GM18519 (cell line): ENCODE results near the gene MVB12A.

Source experiments
- ATAC-seq: cut with Tn5 transposase; IDR thresholded peaks from one replicate; pipeline ENCODE4 v1.9.1; 2021; ENCODE audit warnings: mild to moderate bottlenecking, moderate library complexity; ENCODE audit not compliant: unreplicated experiment, low FRiP score

MVB12A gene

DNA sequence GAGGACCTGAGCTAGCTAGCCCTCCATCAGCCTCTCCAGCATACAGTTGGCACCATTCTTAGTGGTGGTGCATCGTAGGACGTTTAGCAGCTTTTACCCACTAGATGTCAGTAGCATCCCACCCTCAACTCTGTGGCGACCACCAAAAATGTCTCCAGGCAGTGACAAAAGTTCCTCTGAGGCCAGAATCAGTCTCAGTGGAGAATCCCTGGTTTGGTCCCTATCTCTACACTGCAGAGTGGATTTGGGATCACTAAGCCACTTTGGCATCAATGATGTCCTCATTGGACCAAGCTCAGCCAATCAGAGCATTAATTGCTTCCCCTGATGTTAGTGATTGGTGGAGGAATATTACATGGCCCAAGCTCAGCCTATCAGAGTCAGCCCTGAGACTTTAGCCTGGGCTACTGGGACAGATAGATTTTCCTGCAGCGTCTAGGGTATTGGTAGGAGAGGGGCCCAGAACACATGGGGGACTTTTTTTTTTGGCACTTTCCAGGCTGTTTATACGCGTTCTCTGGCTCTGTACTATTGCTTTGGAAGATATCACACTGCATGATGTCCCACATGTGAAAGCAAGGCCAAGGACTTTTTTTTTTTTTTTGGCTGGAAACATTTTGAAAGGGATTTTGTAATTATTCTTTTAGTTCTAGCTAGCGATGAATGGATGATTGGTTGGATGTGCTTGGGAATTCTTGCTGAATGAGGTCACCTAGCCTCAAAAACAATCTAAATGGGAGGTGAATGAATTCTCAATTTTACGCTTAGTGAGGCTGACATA is 21.6 kb downstream of the MVB12A start:
- ATAC-seq = no peak

DNA sequence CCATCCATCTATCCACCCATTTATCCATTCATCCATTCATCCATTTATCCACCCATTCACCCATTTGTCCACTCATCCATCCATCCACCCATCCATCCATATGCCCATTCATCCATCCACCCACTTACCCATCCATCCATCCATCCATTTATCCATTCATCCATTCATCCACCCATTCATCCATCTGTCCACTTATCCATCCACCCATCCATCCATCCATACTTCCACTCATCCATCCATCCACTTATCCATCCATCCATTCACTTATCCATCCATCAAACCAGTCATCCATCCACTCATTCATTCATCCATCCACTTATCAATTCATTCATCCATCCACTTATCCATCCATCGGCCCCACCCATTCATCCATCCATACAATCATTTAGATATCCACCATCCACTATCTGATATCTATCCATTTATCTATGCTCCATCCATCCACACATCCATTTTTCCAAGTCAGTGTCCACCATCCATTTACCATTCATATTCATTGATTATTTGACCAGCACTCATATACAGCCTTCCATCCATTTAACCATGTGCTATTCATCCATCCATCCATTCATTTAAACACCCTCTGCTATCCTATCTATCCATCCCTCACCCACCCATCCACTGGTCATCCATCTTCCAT is 25.8 kb downstream of the MVB12A start:
- no peak for ATAC-seq

- ATAC-seq = no peak
Observed at GRCh38 chr19:17447704-17448130, 27.9 kb downstream of the MVB12A start.

DNA sequence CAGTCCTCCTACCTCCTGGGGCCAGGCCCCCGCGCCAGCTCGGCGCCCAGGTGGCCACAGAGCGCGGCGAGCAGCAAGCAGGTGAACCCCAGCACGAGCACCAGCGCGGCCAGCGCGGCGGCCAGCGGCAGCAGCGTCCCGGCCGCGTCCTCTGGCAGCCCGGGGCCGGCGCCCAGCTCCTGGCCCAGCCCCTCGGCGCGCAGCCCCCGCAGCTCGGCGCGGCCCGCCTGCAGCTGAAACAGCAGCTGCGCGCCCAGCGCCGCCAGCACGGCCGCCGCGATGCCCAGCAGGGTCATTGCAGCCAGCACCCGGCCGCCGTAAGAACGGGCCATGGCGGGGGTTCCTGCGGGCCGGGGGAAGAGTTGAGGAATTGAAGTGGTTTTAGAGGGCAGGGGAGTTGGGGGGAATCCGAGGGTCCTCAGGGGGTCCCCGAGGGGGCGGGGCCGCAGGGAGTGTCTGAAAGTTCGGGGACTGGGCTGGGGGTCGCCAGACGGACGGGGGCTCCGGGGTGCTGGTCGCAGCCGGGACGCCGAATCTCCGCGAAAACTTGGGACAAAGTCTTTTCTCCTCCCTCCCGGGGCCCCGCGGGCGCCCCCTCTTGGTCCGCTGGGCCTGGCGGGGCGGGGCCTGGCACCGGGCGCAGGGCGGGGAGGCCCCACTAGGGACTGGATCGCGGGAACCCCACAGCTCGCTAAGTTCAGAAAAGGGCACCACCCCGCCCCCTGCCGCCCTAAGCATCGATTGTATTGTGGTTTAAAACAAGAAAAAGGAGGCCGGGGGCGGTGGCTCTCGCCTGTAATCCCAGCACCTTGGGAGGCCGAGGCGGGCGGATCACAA is 28.5 kb downstream of the MVB12A start, which contains the start of gene TMEM221:
TSS of gene TMEM221 (minus strand) at position 538 of the 837 bp plus-strand sequence. CDS start at position 332, 206 bp downstream.
- no peak for ATAC-seq

DNA sequence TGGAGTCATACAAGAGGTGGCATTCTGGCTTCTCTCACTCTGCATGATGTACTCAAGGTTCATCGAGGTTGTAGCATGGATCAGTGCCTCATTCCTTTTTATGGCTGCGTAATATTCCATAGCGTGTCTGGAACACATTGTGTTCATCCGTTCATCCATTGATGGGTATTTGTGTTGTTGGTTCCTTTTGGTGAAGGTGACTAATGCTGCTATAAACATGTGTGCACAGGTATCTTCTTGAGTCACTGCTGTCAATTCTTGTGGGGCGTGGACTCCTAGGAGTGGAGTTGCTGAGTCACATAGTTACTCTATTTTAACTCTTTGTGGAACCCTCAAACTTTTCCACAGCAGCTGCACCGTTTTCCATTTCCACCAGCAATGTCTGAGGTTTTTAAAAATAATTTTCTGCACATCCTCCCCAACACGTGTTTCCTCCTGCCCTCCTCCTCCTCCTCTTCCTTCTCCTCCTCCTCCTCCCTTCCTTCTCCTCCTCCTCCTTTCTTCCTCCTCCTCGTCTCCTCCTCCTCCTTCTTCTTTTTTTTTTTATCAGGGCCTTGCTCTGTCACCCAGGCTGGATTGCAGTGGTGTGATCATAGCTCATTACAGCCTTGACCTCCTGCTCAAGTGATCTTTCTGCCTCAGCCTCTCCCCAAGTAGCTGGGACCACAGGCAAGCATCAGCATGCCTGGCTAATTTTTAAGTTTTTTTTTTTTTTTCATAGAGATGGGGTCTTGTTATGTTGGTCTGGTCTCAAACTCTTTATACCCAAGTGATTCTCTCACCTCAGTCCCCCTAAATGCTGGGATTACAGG is 30.6 kb downstream of the MVB12A start:
- no peak for ATAC-seq

DNA sequence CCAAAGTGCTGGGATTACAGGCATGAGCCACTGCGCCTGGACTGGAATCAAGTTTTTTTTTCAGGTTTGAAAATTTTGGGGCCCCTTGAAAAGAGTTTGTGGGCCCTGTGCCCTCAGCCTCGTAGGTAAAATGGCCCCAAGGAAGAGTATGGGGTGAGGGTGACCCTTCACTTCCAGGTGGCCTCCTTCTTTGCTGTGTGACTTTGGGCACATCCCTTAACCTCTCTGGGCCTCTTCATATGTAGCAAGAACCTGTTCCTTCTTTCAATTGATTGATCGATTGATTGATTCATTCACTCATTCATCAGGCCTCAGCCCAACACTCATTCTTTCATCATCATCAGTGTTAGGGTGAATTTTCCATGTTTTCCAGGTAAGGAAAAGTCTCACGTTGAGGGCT is 32.0 kb downstream of the MVB12A start:
- no peak for ATAC-seq

GRCh38 chr19:17454576-17455071 is 34.8 kb downstream of the MVB12A start:
- ATAC-seq = no peak

DNA sequence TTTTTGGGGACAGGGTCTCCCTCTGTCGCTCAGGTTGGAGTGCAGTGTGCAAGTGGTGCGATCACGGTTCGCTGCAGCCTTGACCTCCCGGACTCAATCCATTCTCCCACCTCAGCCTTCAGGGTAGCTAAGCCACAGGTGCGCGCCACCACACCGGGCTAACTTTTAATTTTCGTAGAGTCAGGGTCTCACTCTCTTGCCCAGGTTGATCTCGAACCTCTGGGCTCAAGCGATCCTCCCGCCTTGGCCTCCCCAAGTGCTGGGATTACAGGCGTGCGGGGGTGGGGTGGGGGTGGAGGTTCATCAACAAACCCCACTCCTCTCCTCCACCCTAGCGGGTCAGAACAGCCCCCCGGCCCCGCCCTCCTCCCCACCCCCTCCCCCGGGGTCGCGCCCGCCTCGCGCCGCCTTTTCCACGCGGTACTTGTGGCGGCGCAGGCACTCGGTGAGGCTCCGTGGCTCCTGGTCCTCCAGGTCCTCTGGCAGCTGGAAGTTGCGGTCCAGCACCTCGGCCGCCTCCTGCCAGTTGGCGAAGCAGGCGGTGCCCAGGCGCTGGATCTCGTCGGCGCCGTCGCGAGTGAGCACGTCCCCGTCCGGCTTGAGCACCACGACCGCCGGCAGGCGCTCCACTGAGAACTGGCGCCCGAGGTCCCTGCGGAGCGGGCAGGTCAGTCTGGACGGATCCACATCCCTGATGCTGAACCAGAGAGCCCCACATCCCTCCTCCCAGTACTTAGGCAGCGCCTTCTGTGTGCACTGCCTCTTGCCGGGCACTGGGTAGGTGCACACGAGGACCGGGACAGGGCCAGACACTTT is 35.7 kb downstream of the MVB12A start:
- no peak for ATAC-seq

- no peak for ATAC-seq
Observed at GRCh38 chr19:17456127-17456526, 36.3 kb downstream of the MVB12A start.

- no peak for ATAC-seq
Observed at GRCh38 chr19:17457616-17458015, 37.8 kb downstream of the MVB12A start.

DNA sequence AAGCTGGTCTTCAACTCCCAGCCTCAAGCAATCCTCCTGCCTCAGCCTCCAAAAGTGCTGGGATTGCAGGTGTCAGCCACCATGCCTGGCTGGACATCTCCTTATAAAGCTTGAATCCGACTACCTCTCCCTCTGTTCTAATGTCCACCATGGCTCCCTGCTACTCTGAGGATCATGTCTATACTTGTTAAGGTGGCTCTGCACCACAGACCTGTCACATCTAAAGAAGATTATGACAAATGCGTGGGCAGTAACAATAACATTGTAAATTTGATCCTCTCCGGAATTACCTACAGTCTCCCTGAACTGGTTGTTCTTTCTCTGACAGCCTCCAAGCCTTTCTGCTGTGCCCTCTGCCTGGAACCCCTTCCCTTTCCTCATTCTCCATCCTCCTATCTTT is 39.1 kb downstream of the MVB12A start:
- ATAC-seq = no peak

GRCh38 chr19:17460372-17461230 is 40.8 kb downstream of the MVB12A start, which contains the start of gene NXNL1:
NXNL1 (minus strand) TSS chr19:17460926; CDS start chr19:17460869, 57 bp downstream.
- ATAC-seq = no peak

- no peak for ATAC-seq
Observed at GRCh38 chr19:17466487-17466850, 46.6 kb downstream of the MVB12A start.

- ATAC-seq = no peak
Observed at GRCh38 chr19:17467471-17468301, 47.8 kb downstream of the MVB12A start.

- ATAC-seq = no peak
Observed at GRCh38 chr19:17468302-17469091, 48.6 kb downstream of the MVB12A start.

DNA sequence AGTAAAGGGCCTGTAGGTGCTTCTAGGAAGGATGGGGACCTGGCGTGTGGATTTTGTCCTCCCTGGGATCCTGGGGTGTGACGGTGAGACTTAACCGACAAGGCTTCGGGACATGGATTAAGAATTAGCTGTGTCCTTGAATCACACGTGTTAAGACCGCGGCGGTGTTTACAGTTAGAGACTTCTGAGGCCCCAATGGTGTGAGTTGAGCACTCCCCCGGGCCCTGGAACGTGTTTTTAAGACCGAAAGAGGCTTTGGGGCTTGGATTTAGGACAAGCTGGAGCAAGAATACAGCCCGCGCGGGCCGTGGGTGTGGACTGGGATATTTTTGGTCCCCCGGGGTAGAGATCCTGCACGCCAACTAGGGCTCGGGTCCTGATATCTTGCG is 49.2 kb downstream of the MVB12A start:
- ATAC-seq = no peak
